Parathyroid adenoma (tissue), 2 donors: ENCODE results near the gene ZNF100.

Source experiments
- H2AFZ ChIP-seq: fragments of 300-600 bp; sonication (generic); one replicate; pipeline ENCODE4 v1.7.0; 2017; ENCODE audit warnings: antibody characterized with exemption, mild to moderate bottlenecking
- H3K27ac ChIP-seq: fragments of 300-600 bp; sonication (generic); one replicate; pipeline ENCODE4 v1.7.0; 2017
- H3K27me3 ChIP-seq: fragments of 300-600 bp; sonication (generic); one replicate; pipeline ENCODE4 v1.7.0; 2017; ENCODE audit warnings: low read length; ENCODE audit not compliant: control insufficient read depth, insufficient read depth
- H3K36me3 ChIP-seq: fragments of 300-600 bp; sonication (generic); one replicate; pipeline ENCODE4 v1.7.0; 2017; ENCODE audit warnings: low read length; ENCODE audit not compliant: control insufficient read depth, insufficient read depth
- H3K4me1 ChIP-seq: fragments of 300-600 bp; sonication (generic); one replicate; pipeline ENCODE4 v1.7.0; 2017; ENCODE audit warnings: control low read depth
- H3K4me2 ChIP-seq: fragments of 300-600 bp; sonication (generic); one replicate; pipeline ENCODE4 v1.7.0; 2017; ENCODE audit warnings: low read length
- H3K4me3 ChIP-seq: fragments of 300-600 bp; sonication (generic); one replicate; pipeline ENCODE4 v1.7.0; 2017; ENCODE audit warnings: low read depth, low read length
- H3K79me2 ChIP-seq: fragments of 300-600 bp; sonication (generic); one replicate; pipeline ENCODE4 v1.7.0; 2017; ENCODE audit warnings: control low read depth
- H3K9ac ChIP-seq: fragments of 300-600 bp; sonication (generic); one replicate; pipeline ENCODE4 v1.7.0; 2017; ENCODE audit warnings: mild to moderate bottlenecking
- H3K9me3 ChIP-seq: fragments of 300-600 bp; sonication (generic); one replicate; pipeline ENCODE4 v1.7.0; 2017; ENCODE audit warnings: low read length; ENCODE audit not compliant: control insufficient read depth
- CTCF ChIP-seq: fragments of 300-600 bp; sonication (generic); IDR thresholded peaks from one replicate; pipeline ENCODE4 v1.7.0; 2017; ENCODE audit warnings: antibody characterized with exemption, mild to moderate bottlenecking
- donor health status: primary hyperparathyroidism.

The ZNF100 gene

GRCh38 chr19:21693399-21693798 is 74.0 kb downstream of the ZNF100 start:
- no peak overlapping the region for H3K4me2 ChIP-seq

GRCh38 chr19:21691661-21692060 is 75.7 kb downstream of the ZNF100 start:
- Histone ChIP-seq H3K27ac (no peak overlapping the region), H3K9ac (no peak overlapping the region), H3K36me3 (no peaks in the 10 kb centered on the region), H3K4me1 (peaks cover 4% of the 10 kb centered on the region), H3K27me3 (no peaks in the 10 kb centered on the region), H3K4me3 (no peak overlapping the region), H3K9me3 (no peaks in the 10 kb centered on the region), H3K79me2 (no peaks in the 10 kb centered on the region), H2AFZ (peak overlapping the region; percentile 13), H3K4me2 (no peak overlapping the region)
- no peak for TF ChIP-seq CTCF

More at GRCh38 chr19:21693399-21693798, 74.0 kb downstream of the ZNF100 start:
- Histone ChIP-seq H3K4me1 (peaks cover 4% of the 10 kb centered on the region), H3K27me3 (no peaks in the 10 kb centered on the region), H3K36me3 (no peaks in the 10 kb centered on the region), H3K9ac (no peak overlapping the region), H3K79me2 (no peaks in the 10 kb centered on the region), H3K4me3 (no peak overlapping the region), H2AFZ (peak overlapping the region; percentile 62), H3K9me3 (no peaks in the 10 kb centered on the region), H3K27ac (peak overlapping the region; percentile 80)
- TF ChIP-seq CTCF, result no peak

GRCh38 chr19:21688464-21688863 is 78.9 kb downstream of the ZNF100 start:
- H2AFZ ChIP-seq, result no peak overlapping the region
- TF ChIP-seq CTCF, result no peak
- no peak overlapping the region for H3K9ac ChIP-seq
- no peaks in the 10 kb centered on the region for H3K36me3 ChIP-seq
- H3K27ac ChIP-seq, result no peak overlapping the region
- H3K27me3 ChIP-seq, result no peaks in the 10 kb centered on the region
- no peak overlapping the region for H3K4me3 ChIP-seq
- no peak overlapping the region for H3K4me2 ChIP-seq
- H3K4me1 ChIP-seq, result no peaks in the 10 kb centered on the region
- no peaks in the 10 kb centered on the region for H3K9me3 ChIP-seq
- H3K79me2 ChIP-seq, result no peaks in the 10 kb centered on the region

DNA sequence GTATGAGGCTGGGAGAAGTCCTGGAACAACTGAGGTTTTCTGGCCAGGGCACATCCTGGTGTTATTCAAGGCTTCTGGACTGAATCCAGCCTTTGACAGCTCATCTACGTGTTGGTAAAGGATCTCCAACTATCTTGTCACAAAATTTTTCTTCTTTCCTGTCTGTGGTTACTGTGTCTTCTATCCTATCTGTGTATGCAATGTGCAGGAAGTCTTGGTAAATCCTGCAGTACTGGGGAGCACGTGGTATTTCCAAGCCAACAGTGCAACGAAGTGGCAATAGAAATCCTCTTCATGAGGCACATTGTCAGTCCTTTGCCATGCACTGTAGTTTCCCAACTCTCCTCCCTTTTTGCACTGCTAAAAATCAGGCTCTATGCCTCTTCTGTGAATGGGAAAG is 86.7 kb downstream of the ZNF100 start:
- Histone ChIP-seq H3K4me2 (no peak overlapping the region), H3K79me2 (no peaks in the 10 kb centered on the region), H2AFZ (no peak overlapping the region), H3K4me3 (no peak overlapping the region), H3K36me3 (no peaks in the 10 kb centered on the region), H3K9ac (no peak overlapping the region), H3K4me1 (no peaks in the 10 kb centered on the region), H3K9me3 (no peaks in the 10 kb centered on the region), H3K27ac (no peak overlapping the region), H3K27me3 (no peaks in the 10 kb centered on the region)
- no peak for TF ChIP-seq CTCF

DNA sequence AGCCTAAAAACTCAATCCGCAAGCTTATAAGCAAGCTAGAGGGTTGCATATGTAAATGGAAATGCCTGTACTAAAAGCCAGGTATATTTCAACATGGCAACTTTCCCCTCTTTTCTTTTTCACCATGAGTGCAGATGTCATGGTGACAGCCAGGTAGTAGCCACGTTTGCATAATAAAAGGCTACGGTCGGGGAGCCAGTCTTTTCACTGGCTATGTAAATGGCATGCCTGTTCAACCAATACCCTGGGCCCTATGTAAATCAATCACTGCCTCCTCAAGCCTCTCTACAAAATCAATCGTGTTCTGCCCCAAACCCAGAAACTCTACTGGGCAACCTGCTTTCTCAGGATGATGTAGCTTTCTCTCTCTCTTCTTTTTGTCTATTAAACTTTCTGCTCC is 87.4 kb downstream of the ZNF100 start:
- Histone ChIP-seq H3K27ac (no peak overlapping the region), H3K79me2 (no peaks in the 10 kb centered on the region), H3K9ac (no peak overlapping the region), H3K9me3 (no peaks in the 10 kb centered on the region), H3K27me3 (no peaks in the 10 kb centered on the region), H3K4me1 (no peaks in the 10 kb centered on the region), H3K4me3 (no peak overlapping the region), H3K4me2 (no peak overlapping the region), H3K36me3 (no peaks in the 10 kb centered on the region), H2AFZ (no peak overlapping the region)
- no peak for TF ChIP-seq CTCF
